Mesenchymal stem cell (in vitro differentiated cells and primary cell): Measurements from ENCODE around the gene C2orf68.

Source experiments
- DNase-seq: peaks from one replicate; pipeline ENCODE4 v3.0.0-alpha.2; 2013
- H2AFZ ChIP-seq: one replicate; pipeline ENCODE4 v1.6.1; 2013; ENCODE audit warnings: low read depth, mild to moderate bottlenecking, control low read depth, inconsistent platforms, low read length, moderate library complexity
- H2AK5ac ChIP-seq: 2 replicates; pipeline ENCODE4 v1.6.1; 2013; ENCODE audit warnings: low read length, moderate library complexity, mild to moderate bottlenecking, inconsistent platforms; ENCODE audit not compliant: severe bottlenecking
- H2BK120ac ChIP-seq: one replicate; pipeline ENCODE4 v1.6.1; 2013; ENCODE audit warnings: low read depth, mild to moderate bottlenecking, inconsistent platforms, low read length, moderate library complexity
- H2BK12ac ChIP-seq, 2 experiments: one replicate each; pipeline ENCODE4 v1.6.1; 2013; ENCODE audit warnings: inconsistent platforms in 2 of 2, low read length in 2 of 2, mild to moderate bottlenecking in 2 of 2, moderate library complexity in 2 of 2, control low read depth in 1 of 2
- H2BK15ac ChIP-seq: one replicate; pipeline ENCODE4 v1.6.1; 2013; ENCODE audit warnings: mild to moderate bottlenecking, low read depth, inconsistent platforms; ENCODE audit not compliant: poor library complexity, severe bottlenecking
- H2BK5ac ChIP-seq: 2 replicates; pipeline ENCODE4 v1.6.1; 2013; ENCODE audit warnings: low read depth, mild to moderate bottlenecking, low read length, control low read depth, inconsistent platforms; ENCODE audit not compliant: poor library complexity, severe bottlenecking
- H3K14ac ChIP-seq, 2 experiments: one replicate each; pipeline ENCODE4 v1.6.1; 2013; ENCODE audit warnings: inconsistent platforms in 2 of 2, low read length in 2 of 2, control low read depth in 1 of 2, mild to moderate bottlenecking in 1 of 2, moderate library complexity in 1 of 2
- H3K18ac ChIP-seq, 2 experiments: one replicate each; pipeline ENCODE4 v1.6.1; 2013; ENCODE audit warnings: inconsistent platforms in 2 of 2, low read length in 2 of 2, control low read depth in 1 of 2, low read depth in 1 of 2, mild to moderate bottlenecking in 1 of 2
- H3K23ac ChIP-seq, 2 experiments: one replicate each; pipeline ENCODE4 v1.6.1; 2013; ENCODE audit warnings: inconsistent platforms in 2 of 2, low read length in 2 of 2, mild to moderate bottlenecking in 2 of 2, moderate library complexity in 2 of 2, control low read depth in 1 of 2
- H3K27ac ChIP-seq: 2 replicates; pipeline ENCODE4 v1.5.1; 2013; ENCODE audit warnings: mild to moderate bottlenecking, moderate library complexity, low read length, control low read depth, inconsistent platforms; ENCODE audit not compliant: poor library complexity, severe bottlenecking
- H3K27me3 ChIP-seq, 2 experiments: 2 replicates each; pipeline versions ENCODE4 v1.6.1 to v1.7.0; 2013; ENCODE audit warnings: low read length in 2 of 2, mild to moderate bottlenecking in 2 of 2, moderate library complexity in 2 of 2, control low read depth in 1 of 2, inconsistent platforms in 1 of 2; ENCODE audit not compliant: control insufficient read depth in 1 of 2, insufficient read depth in 1 of 2
- H3K36me3 ChIP-seq, 2 experiments: 2 replicates each; pipeline versions ENCODE4 v1.6.1 to v1.7.0; 2013; ENCODE audit warnings: low read length in 2 of 2, control low read depth in 1 of 2, inconsistent platforms in 1 of 2, low read depth in 1 of 2, mild to moderate bottlenecking in 1 of 2; ENCODE audit not compliant: insufficient read depth in 2 of 2, control insufficient read depth in 1 of 2
- H3K4ac ChIP-seq, 2 experiments: one replicate each; pipeline ENCODE4 v1.6.1; 2013; ENCODE audit warnings: inconsistent platforms in 2 of 2, low read length in 2 of 2, mild to moderate bottlenecking in 2 of 2, moderate library complexity in 2 of 2, control low read depth in 1 of 2, low read depth in 1 of 2
- H3K4me1 ChIP-seq: 2 replicates; pipeline ENCODE4 v1.6.1; 2013; ENCODE audit warnings: low read depth, low read length, control low read depth; ENCODE audit not compliant: control insufficient read depth, insufficient read depth
- H3K4me2 ChIP-seq: 2 replicates; pipeline ENCODE4 v1.6.1; 2013; ENCODE audit warnings: low read length, mild to moderate bottlenecking, inconsistent platforms; ENCODE audit not compliant: poor library complexity, severe bottlenecking
- H3K4me3 ChIP-seq, 2 experiments: 2 replicates each; pipeline versions ENCODE4 v1.5.1 to v1.7.0; 2013; ENCODE audit warnings: low read length in 2 of 2, mild to moderate bottlenecking in 2 of 2, control low read depth in 1 of 2, low read depth in 1 of 2; ENCODE audit not compliant: insufficient read depth in 1 of 2
- H3K79me1 ChIP-seq: replicated peaks from 2 replicates; pipeline ENCODE4 v1.6.1; 2013; ENCODE audit warnings: mild to moderate bottlenecking, control low read depth, low read length, inconsistent platforms; ENCODE audit not compliant: poor library complexity, severe bottlenecking
- H3K9ac ChIP-seq: 2 replicates; pipeline ENCODE4 v1.7.0; 2013; ENCODE audit warnings: mild to moderate bottlenecking, low read length, moderate library complexity
- H3K9me3 ChIP-seq: 2 replicates; pipeline ENCODE4 v1.7.0; 2013; ENCODE audit warnings: mild to moderate bottlenecking, low read length; ENCODE audit not compliant: control insufficient read depth
- H4K8ac ChIP-seq: one replicate; pipeline ENCODE4 v1.6.1; 2013; ENCODE audit warnings: inconsistent platforms, mild to moderate bottlenecking, low read length, moderate library complexity
- H4K91ac ChIP-seq: one replicate; pipeline ENCODE4 v1.6.1; 2013; ENCODE audit warnings: mild to moderate bottlenecking, low read length, inconsistent platforms
- WGBS: methylation state at CpG from one replicate; pipeline ENCODE4 v1.1.7; 2013; ENCODE audit warnings: mixed read lengths; 5-methylcytosine and 5-hydroxymethylcytosine counted together

The C2orf68 gene

DNA sequence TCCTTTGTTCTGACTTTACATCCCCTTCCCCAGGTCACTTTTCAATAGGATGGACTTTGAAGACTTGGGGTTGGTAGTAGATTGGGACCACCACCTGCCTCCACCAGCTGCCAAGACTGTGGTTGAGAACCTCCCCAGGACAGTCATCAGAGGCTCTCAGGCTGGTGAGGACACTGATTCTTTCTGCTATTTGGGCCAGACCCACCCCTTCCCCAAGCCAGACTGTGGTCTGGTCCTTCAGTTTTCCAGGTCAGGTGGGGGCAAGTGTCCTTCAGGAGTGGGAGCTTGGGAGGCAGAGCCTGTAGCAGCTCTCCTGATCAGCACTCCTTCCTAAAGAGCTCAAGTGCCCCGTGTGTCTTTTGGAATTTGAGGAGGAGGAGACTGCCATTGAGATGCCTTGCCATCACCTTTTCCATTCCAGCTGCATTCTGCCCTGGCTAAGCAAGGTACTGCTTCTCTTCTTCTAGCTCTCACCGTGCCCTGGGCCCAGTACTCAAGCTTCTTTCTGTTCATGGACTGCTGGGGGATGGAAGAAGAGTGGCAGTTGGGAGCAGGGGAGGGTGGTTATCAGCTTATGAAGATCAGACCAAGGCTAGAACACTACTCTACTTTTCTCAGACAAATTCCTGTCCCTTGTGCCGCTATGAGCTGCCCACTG, 15.3 kb downstream of the C2orf68 start:
- H3K4me2 ChIP-seq = peak overlapping the region; percentile 74
- no peak overlapping the region for H2BK15ac ChIP-seq
- H3K79me1 ChIP-seq = peaks cover 36% of the 10 kb centered on the region
- H3K27ac ChIP-seq = no peak overlapping the region
- 65% methylated on average over 2 of the region's 3 CpGs for WGBS
- no peak for DNase-seq
- H4K8ac ChIP-seq = no peak overlapping the region
- no peak overlapping the region for H2BK5ac ChIP-seq
- no peak overlapping the region for H3K23ac ChIP-seq
- no peak overlapping the region for H3K18ac ChIP-seq
- H3K4me1 ChIP-seq = peaks cover 30% of the 10 kb centered on the region
- H2AFZ ChIP-seq = no peak overlapping the region
- no peaks in the 10 kb centered on the region for H3K9me3 ChIP-seq
- H3K14ac ChIP-seq = no peak overlapping the region
- peak overlapping the region in 1 of 2 experiments; percentile 92 for H3K4me3 ChIP-seq
- peak overlapping the region; percentile 94 for H3K9ac ChIP-seq
- H3K4ac ChIP-seq = no peak overlapping the region
- no peak overlapping the region for H2BK120ac ChIP-seq
- H2BK12ac ChIP-seq = no peak overlapping the region
- H3K27me3 ChIP-seq = no peaks in the 10 kb centered on the region
- no peak overlapping the region for H4K91ac ChIP-seq
- H2AK5ac ChIP-seq = no peak overlapping the region
- H3K36me3 ChIP-seq = peaks cover 48 to 50% of the 10 kb centered on the region in 2 experiments

DNA sequence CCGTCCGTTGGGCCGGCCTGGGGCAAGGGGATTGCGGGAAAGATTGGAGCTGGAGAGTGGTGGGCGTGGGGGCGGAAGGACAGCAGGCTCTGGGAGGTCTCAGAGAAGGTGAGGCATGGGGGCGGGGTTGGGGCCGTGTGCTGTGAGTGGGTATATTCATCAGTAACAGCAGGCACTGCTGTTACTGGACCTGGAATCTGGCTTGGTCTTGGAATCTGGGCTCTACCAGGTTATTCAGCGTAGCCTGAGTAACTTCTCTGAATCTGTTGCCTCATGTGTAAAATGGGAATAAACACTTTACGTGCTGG, 15.9 kb downstream of the C2orf68 start:
- peak overlapping the region in 1 of 2 experiments; percentile 31 for H2BK12ac ChIP-seq
- no peak for DNase-seq
- H3K79me1 ChIP-seq = peaks cover 32% of the 10 kb centered on the region
- peak overlapping the region; percentile 37 to 98 for H3K4ac ChIP-seq
- peak overlapping the region; percentile 34 for H2BK120ac ChIP-seq
- H2AFZ ChIP-seq = no peak overlapping the region
- H2AK5ac ChIP-seq = peak overlapping the region; percentile 18
- H3K4me1 ChIP-seq = peaks cover 23% of the 10 kb centered on the region
- no peaks in the 10 kb centered on the region for H3K27me3 ChIP-seq
- H3K4me3 ChIP-seq = peak overlapping the region; percentile 90 to 92
- no peak overlapping the region for H2BK15ac ChIP-seq
- H3K23ac ChIP-seq = no peak overlapping the region
- peak overlapping the region in 1 of 2 experiments; percentile 95 for H3K14ac ChIP-seq
- peak overlapping the region; percentile 25 to 95 for H3K18ac ChIP-seq
- H3K27ac ChIP-seq = peak overlapping the region; percentile 81
- no peak overlapping the region for H2BK5ac ChIP-seq
- H3K9me3 ChIP-seq = no peaks in the 10 kb centered on the region
- peak overlapping the region; percentile 94 for H3K9ac ChIP-seq
- H4K8ac ChIP-seq = peak overlapping the region; percentile 41
- H4K91ac ChIP-seq = no peak overlapping the region
- WGBS = 14% methylated on average over 10 of the region's 10 CpGs
- peak overlapping the region; percentile 74 for H3K4me2 ChIP-seq
- H3K36me3 ChIP-seq = peaks cover 48 to 50% of the 10 kb centered on the region in 2 experiments

DNA sequence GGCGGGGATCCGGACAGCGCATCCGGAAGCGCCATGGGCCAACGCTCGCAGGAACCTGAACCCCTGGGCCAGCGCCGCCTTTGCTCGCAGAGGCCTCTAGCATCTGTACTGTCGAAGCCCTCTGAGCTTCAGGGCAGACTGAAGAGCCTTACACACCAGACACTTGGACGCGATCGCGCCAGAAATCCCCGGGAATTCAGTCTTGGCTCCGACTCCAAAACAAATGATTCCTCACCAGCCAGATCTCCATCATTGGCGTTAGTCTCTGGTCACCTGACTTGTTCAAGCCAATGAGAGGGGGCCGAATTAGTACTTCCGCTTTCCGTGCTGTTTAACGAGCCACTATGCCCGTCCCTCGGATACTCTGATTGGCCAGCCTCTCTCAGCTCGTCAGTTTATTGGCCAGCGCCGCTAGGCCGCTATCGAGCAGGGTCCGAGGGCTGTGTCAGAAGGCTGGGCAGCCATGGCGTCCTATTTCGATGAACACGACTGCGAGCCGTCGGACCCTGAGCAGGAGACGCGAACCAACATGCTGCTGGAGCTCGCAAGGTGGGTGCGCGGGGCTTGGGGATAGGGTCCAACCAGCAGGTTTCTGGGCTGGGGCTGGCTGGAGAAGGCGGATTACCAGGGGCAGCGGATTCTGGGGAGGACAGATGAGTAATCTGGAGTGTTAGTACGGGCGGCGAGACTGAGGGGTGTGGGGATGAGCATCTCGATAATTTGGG, 16.4 kb downstream of the C2orf68 start, which contains the start of gene RNF181:
Gene RNF181 (plus strand): TSS at position 445 of the 725 bp plus-strand sequence. CDS start 19 bp downstream, at position 464.
- WGBS = under 1% methylated on average over 47 of the region's 47 CpGs
- peak within 1 kb of the TSS; percentile 25 to 95 for H3K18ac ChIP-seq
- H3K79me1 ChIP-seq = peaks cover 31% of the 10 kb centered on the region
- H4K8ac ChIP-seq = peak within 1 kb of the TSS; percentile 62
- H3K4me1 ChIP-seq = peaks cover 27% of the 10 kb centered on the region
- peak within 1 kb of the TSS; percentile 74 for H3K4me2 ChIP-seq
- no peak within 1 kb of the TSS for H2BK5ac ChIP-seq
- peak within 1 kb of the TSS; percentile 83 for H3K27ac ChIP-seq
- H3K27me3 ChIP-seq = no peaks in the 10 kb centered on the region
- no peak within 1 kb of the TSS for H3K23ac ChIP-seq
- peak within 1 kb of the TSS; percentile 18 for H2AK5ac ChIP-seq
- peak within 1 kb of the TSS; percentile 94 for H3K9ac ChIP-seq
- peak; percentile 99 for DNase-seq
- peaks cover 45 to 46% of the 10 kb centered on the region in 2 experiments for H3K36me3 ChIP-seq
- no peak within 1 kb of the TSS for H2BK15ac ChIP-seq
- peak within 1 kb of the TSS in 1 of 2 experiments; percentile 95 for H3K14ac ChIP-seq
- peak within 1 kb of the TSS; percentile 23 for H4K91ac ChIP-seq
- peak within 1 kb of the TSS; percentile 37 to 98 for H3K4ac ChIP-seq
- H3K4me3 ChIP-seq = peak within 1 kb of the TSS; percentile 90 to 92
- peak within 1 kb of the TSS in 1 of 2 experiments; percentile 31 for H2BK12ac ChIP-seq
- peak within 1 kb of the TSS; percentile 34 for H2BK120ac ChIP-seq
- H2AFZ ChIP-seq = peak within 1 kb of the TSS; percentile 51
- H3K9me3 ChIP-seq = no peaks in the 10 kb centered on the region

GRCh38 chr2:85594715-85595300, 17.1 kb downstream of the C2orf68 start:
- H3K27me3 ChIP-seq = no peaks in the 10 kb centered on the region
- no peak overlapping the region for H3K4ac ChIP-seq
- H3K4me1 ChIP-seq = peaks cover 29% of the 10 kb centered on the region
- H3K23ac ChIP-seq = no peak overlapping the region
- peak overlapping the region in 1 of 2 experiments; percentile 93 for H3K18ac ChIP-seq
- H2BK5ac ChIP-seq = no peak overlapping the region
- DNase-seq = no peak
- peak overlapping the region; percentile 94 for H3K9ac ChIP-seq
- peak overlapping the region; percentile 44 for H3K4me2 ChIP-seq
- H4K8ac ChIP-seq = peak overlapping the region; percentile 62
- peaks cover 31% of the 10 kb centered on the region for H3K79me1 ChIP-seq
- H4K91ac ChIP-seq = peak overlapping the region; percentile 23
- WGBS = 27% methylated on average over 13 of the region's 13 CpGs
- H2BK15ac ChIP-seq = no peak overlapping the region
- peak overlapping the region; percentile 61 to 92 for H3K4me3 ChIP-seq
- no peak overlapping the region for H2BK12ac ChIP-seq
- H2BK120ac ChIP-seq = no peak overlapping the region
- H3K36me3 ChIP-seq = peaks cover 38 to 40% of the 10 kb centered on the region in 2 experiments
- H2AFZ ChIP-seq = no peak overlapping the region
- no peaks in the 10 kb centered on the region for H3K9me3 ChIP-seq
- peak overlapping the region; percentile 83 for H3K27ac ChIP-seq
- H3K14ac ChIP-seq = no peak overlapping the region
- peak overlapping the region; percentile 61 for H2AK5ac ChIP-seq
